Progenitor cell of endocrine pancreas (in vitro differentiated cells): ENCODE results near the gene EXOC3L4. TPM values are rescaled to one million over a fixed set of nuclear protein-coding genes. Genes with fewer than 3 reads are reported as not detected.

Source experiments
- DNase-seq: peaks from one replicate; pipeline ENCODE4 v3.0.0; 2021; ENCODE audit warnings: low spot score; ENCODE audit not compliant: unreplicated experiment
- H3K27ac Mint-ChIP-seq: 2 replicates; pipeline ENCODE4 v1.8.0; 2021; ENCODE audit warnings: mild to moderate bottlenecking, moderate library complexity, mixed read lengths
- H3K27me3 Mint-ChIP-seq: 2 replicates; pipeline ENCODE4 v1.8.0; 2021; ENCODE audit warnings: mixed read lengths
- H3K36me3 Mint-ChIP-seq: 2 replicates; pipeline ENCODE4 v1.8.0; 2022; ENCODE audit warnings: mixed read lengths; ENCODE audit not compliant: insufficient read depth
- H3K4me1 Mint-ChIP-seq: 2 replicates; pipeline ENCODE4 v1.8.0; 2021; ENCODE audit warnings: low read depth, mixed read lengths
- H3K4me3 Mint-ChIP-seq: 2 replicates; pipeline ENCODE4 v1.8.0; 2021; ENCODE audit warnings: low read depth, mild to moderate bottlenecking, moderate library complexity, mixed read lengths
- H3K9me3 Mint-ChIP-seq: 2 replicates; pipeline ENCODE4 v1.8.0; 2021; ENCODE audit warnings: low read depth, mixed read lengths
- total RNA-seq: library from RNA; stranded (reverse); gene quantifications from 2 replicates; pipeline ENCODE4 v1.2.1, GENCODE V29; 2021
- TF ChIP-seq, protein P1 (sequence below): fragments of 200-600 bp; sonication (generic); IDR thresholded peaks from one replicate; pipeline ENCODE4 v1.5.0; 2021; ENCODE audit warnings: antibody characterized with exemption, mild to moderate bottlenecking; ENCODE audit not compliant: unreplicated experiment

Gene EXOC3L4
- total RNA-seq, 1 donor from 2014 or later: 30.8 TPM

GRCh38 chr14:103156651-103157378, 62.3 kb downstream of the EXOC3L4 start:
- Mint-ChIP-seq H3K27me3 (peaks cover 3% of the 10 kb centered on the region), H3K4me1 (no peaks in the 10 kb centered on the region), H3K4me3 (no peak overlapping the region), H3K27ac (no peak overlapping the region), H3K9me3 (no peaks in the 10 kb centered on the region), H3K36me3 (no peaks in the 10 kb centered on the region)
- TF ChIP-seq, protein P1, sequence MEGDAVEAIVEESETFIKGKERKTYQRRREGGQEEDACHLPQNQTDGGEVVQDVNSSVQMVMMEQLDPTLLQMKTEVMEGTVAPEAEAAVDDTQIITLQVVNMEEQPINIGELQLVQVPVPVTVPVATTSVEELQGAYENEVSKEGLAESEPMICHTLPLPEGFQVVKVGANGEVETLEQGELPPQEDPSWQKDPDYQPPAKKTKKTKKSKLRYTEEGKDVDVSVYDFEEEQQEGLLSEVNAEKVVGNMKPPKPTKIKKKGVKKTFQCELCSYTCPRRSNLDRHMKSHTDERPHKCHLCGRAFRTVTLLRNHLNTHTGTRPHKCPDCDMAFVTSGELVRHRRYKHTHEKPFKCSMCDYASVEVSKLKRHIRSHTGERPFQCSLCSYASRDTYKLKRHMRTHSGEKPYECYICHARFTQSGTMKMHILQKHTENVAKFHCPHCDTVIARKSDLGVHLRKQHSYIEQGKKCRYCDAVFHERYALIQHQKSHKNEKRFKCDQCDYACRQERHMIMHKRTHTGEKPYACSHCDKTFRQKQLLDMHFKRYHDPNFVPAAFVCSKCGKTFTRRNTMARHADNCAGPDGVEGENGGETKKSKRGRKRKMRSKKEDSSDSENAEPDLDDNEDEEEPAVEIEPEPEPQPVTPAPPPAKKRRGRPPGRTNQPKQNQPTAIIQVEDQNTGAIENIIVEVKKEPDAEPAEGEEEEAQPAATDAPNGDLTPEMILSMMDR: no peak
- no peak for DNase-seq

GRCh38 chr14:103157969-103158368, 63.4 kb downstream of the EXOC3L4 start:
- Mint-ChIP-seq H3K4me1 (no peaks in the 10 kb centered on the region), H3K36me3 (no peaks in the 10 kb centered on the region), H3K9me3 (no peaks in the 10 kb centered on the region), H3K27me3 (peaks cover 3% of the 10 kb centered on the region), H3K4me3 (no peak overlapping the region), H3K27ac (no peak overlapping the region)
- TF ChIP-seq, protein P1: no peak
- no peak for DNase-seq

GRCh38 chr14:103158688-103159087, 64.2 kb downstream of the EXOC3L4 start:
- TF ChIP-seq, protein P1: no peak
- no peaks in the 10 kb centered on the region for H3K9me3 Mint-ChIP-seq

More at GRCh38 chr14:103158688-103159087, 64.2 kb downstream of the EXOC3L4 start:
- no peak overlapping the region for H3K27ac Mint-ChIP-seq
- no peaks in the 10 kb centered on the region for H3K36me3 Mint-ChIP-seq
- no peak for DNase-seq
- peaks cover 4% of the 10 kb centered on the region for H3K27me3 Mint-ChIP-seq
- H3K4me3 Mint-ChIP-seq: no peak overlapping the region
- H3K4me1 Mint-ChIP-seq: no peaks in the 10 kb centered on the region

Other genes with a start within 250 kb of the EXOC3L4 start
- 2.5 and 3.0 TPM in 2 replicates for gene AMN, start 172.1 kb upstream of the EXOC3L4 start, total RNA-seq
- 104 and 105 TPM in 2 replicates for gene CDC42BPB, start 37.2 kb upstream of the EXOC3L4 start, total RNA-seq
- not detected in 2 replicates for gene LBHD2, start 10.5 kb upstream of the EXOC3L4 start, total RNA-seq
- gene TNFAIP2, start 28.7 kb downstream of the EXOC3L4 start, total RNA-seq: 17.8 and 19.6 TPM in 2 replicates
- gene EIF5, start 239.5 kb downstream of the EXOC3L4 start, total RNA-seq: 362 and 384 TPM in 2 replicates